Measurements from ENCODE around the gene CTXN1.

DNA sequence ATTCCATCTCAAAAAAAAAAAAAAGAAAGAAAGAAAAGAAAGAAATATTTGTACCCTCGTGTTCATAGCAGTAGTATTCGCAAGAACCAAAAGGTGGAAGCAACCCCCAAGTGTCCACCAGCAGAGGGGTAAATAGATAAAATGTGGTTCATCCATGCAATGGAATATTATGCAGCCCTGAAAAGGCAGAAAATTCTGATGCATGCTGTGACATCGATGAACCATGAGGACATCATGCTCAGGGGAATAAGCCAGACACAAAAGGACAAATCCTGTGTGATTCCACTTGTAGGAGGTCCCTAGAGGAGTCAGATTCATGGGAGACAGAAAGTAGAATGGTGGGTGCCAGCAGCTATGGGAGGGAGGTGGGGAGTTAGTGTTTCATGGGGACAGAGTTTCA, 44.0 kb downstream of the CTXN1 start:
- no peak for TF ChIP-seq POLR2A (IDR thresholded peaks at IDR 0.05)
- TF ChIP-seq, protein P1, sequence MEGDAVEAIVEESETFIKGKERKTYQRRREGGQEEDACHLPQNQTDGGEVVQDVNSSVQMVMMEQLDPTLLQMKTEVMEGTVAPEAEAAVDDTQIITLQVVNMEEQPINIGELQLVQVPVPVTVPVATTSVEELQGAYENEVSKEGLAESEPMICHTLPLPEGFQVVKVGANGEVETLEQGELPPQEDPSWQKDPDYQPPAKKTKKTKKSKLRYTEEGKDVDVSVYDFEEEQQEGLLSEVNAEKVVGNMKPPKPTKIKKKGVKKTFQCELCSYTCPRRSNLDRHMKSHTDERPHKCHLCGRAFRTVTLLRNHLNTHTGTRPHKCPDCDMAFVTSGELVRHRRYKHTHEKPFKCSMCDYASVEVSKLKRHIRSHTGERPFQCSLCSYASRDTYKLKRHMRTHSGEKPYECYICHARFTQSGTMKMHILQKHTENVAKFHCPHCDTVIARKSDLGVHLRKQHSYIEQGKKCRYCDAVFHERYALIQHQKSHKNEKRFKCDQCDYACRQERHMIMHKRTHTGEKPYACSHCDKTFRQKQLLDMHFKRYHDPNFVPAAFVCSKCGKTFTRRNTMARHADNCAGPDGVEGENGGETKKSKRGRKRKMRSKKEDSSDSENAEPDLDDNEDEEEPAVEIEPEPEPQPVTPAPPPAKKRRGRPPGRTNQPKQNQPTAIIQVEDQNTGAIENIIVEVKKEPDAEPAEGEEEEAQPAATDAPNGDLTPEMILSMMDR (IDR thresholded peaks at IDR 0.05), result no peak
